ENCODE results near the gene AGBL4.

DNA sequence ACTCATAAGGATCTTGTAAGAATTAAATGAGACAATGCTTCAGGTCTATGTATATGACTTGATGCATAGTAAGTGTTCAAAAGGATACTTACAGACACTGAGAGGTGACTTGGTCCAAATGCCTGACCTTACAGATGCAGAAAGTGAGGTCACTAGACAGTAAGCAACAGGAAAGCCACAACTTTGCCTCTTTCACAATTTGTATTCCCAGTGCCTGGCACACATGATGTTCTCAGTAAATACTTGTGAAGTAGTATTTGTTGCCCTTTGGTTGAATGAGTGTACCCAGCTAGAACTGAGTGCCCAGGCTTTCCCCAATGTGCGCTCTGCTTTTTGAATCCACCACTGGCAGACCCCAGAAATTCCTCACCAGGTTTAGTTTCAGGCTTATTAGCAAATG is 1352.2 kb downstream of the AGBL4 start:
- TF ChIP-seq CTCF (IDR thresholded peaks at IDR 0.05) (no peak), ZFX (IDR thresholded peaks at IDR 0.05; ENCODE audit: borderline replicate concordance) (no peak)

All from 22Rv1 (cell line).